Peyer's patch (tissue), 4 donors: ENCODE data around the gene RNPEP.

Source experiments
- CTCF ChIP-seq, 6 experiments: fragments of 450-650 bp in 4 of 6; fragments of 200-600 bp in 2 of 6; sonication (generic) in 1 of 6; IDR thresholded peaks; one replicate each; pipeline ENCODE4 v1.5.1; 2017 to 2019; ENCODE audit warnings: antibody characterized with exemption in 6 of 6, mild to moderate bottlenecking in 3 of 6, moderate library complexity in 1 of 6
- POLR2A ChIP-seq, 2 donors: fragments of 450-650 bp; IDR thresholded peaks; one replicate each; pipeline ENCODE4 v1.5.1; 2017; ENCODE audit warnings: antibody characterized with exemption in 2 of 2, mild to moderate bottlenecking in 2 of 2, moderate library complexity in 2 of 2

DNA sequence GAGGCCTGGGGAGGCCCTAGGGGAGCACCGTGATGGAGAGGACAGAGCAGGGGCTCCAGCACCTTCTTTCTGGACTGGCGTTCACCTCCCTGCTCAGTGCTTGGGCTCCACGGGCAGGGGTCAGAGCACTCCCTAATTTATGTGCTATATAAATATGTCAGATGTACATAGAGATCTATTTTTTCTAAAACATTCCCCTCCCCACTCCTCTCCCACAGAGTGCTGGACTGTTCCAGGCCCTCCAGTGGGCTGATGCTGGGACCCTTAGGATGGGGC lies 33.2 kb downstream of the RNPEP start:
- TF ChIP-seq CTCF (IDR thresholded peaks at IDR 0.05) = no peak
- TF ChIP-seq POLR2A (IDR thresholded peaks at IDR 0.05) = peak in 1 of 2 donors; percentile 2
